K562 (cell line): ENCODE measurements around the gene NOL4L. TPM values are rescaled to one million over a fixed set of nuclear protein-coding genes. Genes with fewer than 3 reads are reported as not detected.
A peak's percentile ranks its signal among the peaks of the same experiment; 100 is the strongest.

Experiments
- ATAC-seq: fragments of 200-7000 bp; cut with Tn5 transposase; 3 replicates; pipeline ENCODE4 v1.9.1; 2020; ENCODE audit warnings: moderate library complexity
- BruUV-seq: library from RNA; stranded (reverse); fragments of 400-500 nt; replicated peaks from 2 replicates; lab custom pipeline; 2021; lab: Mats Ljungman, UMichigan
- CTCF ChIA-PET: fragments of 300-600 bp; formaldehyde crosslinking; extraction: SDS; loops from one replicate; lab custom pipeline; 2021; ENCODE audit warnings: low intra/inter-chr PET ratio; lab: Yijun Ruan, JAX
- POLR2A ChIA-PET: fragments of 300-600, 350-650 bp; sonication (Branson Sonifier 250); formaldehyde crosslinking; extraction: SDS; loops from one replicate; lab custom pipeline; 2021; ENCODE audit warnings: antibody characterized with exemption, inconsistent platforms; lab: Yijun Ruan, JAX
- DNase-seq, 4 experiments: peaks; one replicate each; pipeline versions ENCODE4 v3.0.0 to v3.0.0-alpha.2; 2011 to 2018; ENCODE audit warnings: low spot score in 3 of 4, mixed read lengths in 3 of 4; ENCODE audit errors: extremely low read depth in 1 of 4
- FAIRE-seq: peaks from 2 replicates; lab custom pipeline; 2011; peaks lifted over from hg19 to GRCh38; lab: Jason Lieb, UNC
- H2AFZ ChIP-seq: 2 replicates; pipeline ENCODE4 v1.6.0; 2011; ENCODE audit warnings: low read depth, low read length, control low read depth, inconsistent platforms
- H3K27ac ChIP-seq: fragments of 200-600 bp; 3 replicates; pipeline ENCODE4 v1.8.0; 2011; ENCODE audit warnings: low read depth, mild to moderate bottlenecking, control low read depth, inconsistent platforms, low read length, moderate library complexity, mixed read lengths; ENCODE audit errors: extremely low read depth
- H3K27me3 ChIP-seq, 2 experiments: fragments of 300-600 bp in 1 of 2; 2 replicates in 1 of 2; 3 replicates in 1 of 2; pipeline versions ENCODE4 v1.6.0 to v1.8.0; 2011; ENCODE audit warnings: inconsistent platforms in 2 of 2, low read length in 2 of 2, mild to moderate bottlenecking in 1 of 2, mixed read lengths in 1 of 2, moderate library complexity in 1 of 2; ENCODE audit not compliant: control insufficient read depth in 2 of 2, insufficient read depth in 2 of 2
- H3K36me3 ChIP-seq: fragments of 300-600 bp; 3 replicates; pipeline ENCODE4 v1.8.0; 2011; ENCODE audit warnings: mild to moderate bottlenecking, low read length, inconsistent platforms; ENCODE audit not compliant: control insufficient read depth, insufficient read depth
- H3K4me1 ChIP-seq, 2 experiments: fragments of 200-600 bp in 1 of 2; replicated peaks in 1 of 2; 2 replicates in 1 of 2; 3 replicates in 1 of 2; pipeline versions ENCODE4 v1.5.1 to v1.8.0; 2011; ENCODE audit warnings: inconsistent platforms in 2 of 2, low read length in 2 of 2, mild to moderate bottlenecking in 1 of 2, mixed read lengths in 1 of 2, moderate library complexity in 1 of 2; ENCODE audit not compliant: control insufficient read depth in 2 of 2, insufficient read depth in 2 of 2
- H3K4me2 ChIP-seq: 2 replicates; pipeline ENCODE4 v1.6.1; 2011; ENCODE audit warnings: low read length, control low read depth, inconsistent platforms, mixed read lengths; ENCODE audit not compliant: insufficient read depth
- H3K4me3 ChIP-seq: fragments of 200-600 bp; sonication (generic), shearing (Covaris generic); 2 replicates; pipeline ENCODE4 v1.5.1; 2016; ENCODE audit warnings: control low read depth, inconsistent platforms
- H3K79me2 ChIP-seq: fragments of 200-600 bp; 3 replicates; pipeline ENCODE4 v1.8.0; 2011; ENCODE audit warnings: low read length, inconsistent platforms; ENCODE audit not compliant: control insufficient read depth, insufficient read depth
- H3K9ac ChIP-seq, 2 experiments: 2 replicates each; pipeline versions ENCODE4 v1.6.0 to v1.6.1; 2011; ENCODE audit warnings: low read depth in 2 of 2, low read length in 2 of 2, control low read depth in 1 of 2, inconsistent platforms in 1 of 2, mild to moderate bottlenecking in 1 of 2, mixed read lengths in 1 of 2; ENCODE audit not compliant: insufficient read depth in 1 of 2
- H3K9me1 ChIP-seq: one replicate; pipeline ENCODE4 v1.6.0; 2011; ENCODE audit warnings: inconsistent platforms, mild to moderate bottlenecking, low read length, moderate library complexity; ENCODE audit not compliant: control insufficient read depth, insufficient read depth
- H3K9me3 ChIP-seq: replicated peaks from 2 replicates; pipeline ENCODE4 v1.5.1; 2011; ENCODE audit warnings: low read depth, low read length, inconsistent platforms; ENCODE audit not compliant: control insufficient read depth, insufficient read depth
- H4K20me1 ChIP-seq: replicated peaks from 2 replicates; pipeline ENCODE4 v1.6.1; 2011; ENCODE audit warnings: low read length, inconsistent platforms, mixed read lengths; ENCODE audit not compliant: control insufficient read depth, insufficient read depth
- BHLHE40 ChIP-seq: IDR thresholded peaks from 2 replicates; pipeline ENCODE4 v1.6.1; 2011; ENCODE audit warnings: low read length, improper control_type of control experiment
- POLR2G ChIP-seq: fragments of 200-400 bp; formaldehyde crosslinking; IDR thresholded peaks from 2 replicates; pipeline ENCODE4 v1.6.1; 2017; ENCODE audit warnings: low read depth, mild to moderate bottlenecking, antibody characterized with exemption, low read length, moderate library complexity
- ZBTB33 ChIP-seq: sonication (generic); formaldehyde crosslinking; IDR thresholded peaks from 2 replicates; pipeline ENCODE4 v1.8.1; 2023; ENCODE audit warnings: mild to moderate bottlenecking, missing genetic modification reagents
- WGBS: fragments of 100-300 bp; shearing (Covaris generic); methylation state at CpG from one replicate; pipeline ENCODE4 v1.1.6; 2016; ENCODE audit warnings: low coverage, mixed read lengths; ENCODE audit not compliant: insufficient coverage; ENCODE audit errors: missing lambda C conversion rate; 5-methylcytosine and 5-hydroxymethylcytosine counted together
- in situ Hi-C: fragments of 300-500 bp; cut with MboI; formaldehyde crosslinking; loops from 4 replicates; pipeline ENCODE4 v1.15.0; 2018; ENCODE audit warnings: inconsistent platforms, mixed read lengths
- intact Hi-C: fragments of 100-400 bp; cut with micrococcal nuclease; formaldehyde crosslinking; loops from 2 replicates; pipeline ENCODE4 v1.14.2; 2022
- polyA plus RNA-seq, 8 experiments: library from polyadenylated mRNA; depleted of rRNA in 4 of 8; stranded (reverse) in 5 of 8; unstranded in 3 of 8; fragments of >200 nt; fragmentation: Nextera tagmentation in 2 of 8; fragmentation: Illumina TruSeq in 1 of 8; extraction: Ambion mirVana in 2 of 8; extraction: Trizol in 1 of 8; gene quantifications; 2 replicates each; pipeline versions ENCODE4 v1.2.1 to v1.2.3, GENCODE V29; 2011 to 2014; ENCODE audit warnings: inconsistent platforms in 1 of 8, missing spikeins in 1 of 8
- total RNA-seq, 7 experiments: library from RNA; depleted of rRNA in 6 of 7; stranded (reverse); fragments of >200 nt in 6 of 7; fragmentation: Illumina TruSeq in 2 of 7; extraction: Trizol in 2 of 7; gene quantifications; 2 replicates each; pipeline versions ENCODE4 v1.2.1 to v1.2.3, GENCODE V29; 2011 to 2021; ENCODE audit warnings: low replicate concordance in 1 of 7

The NOL4L gene
- total and polyA plus RNA-seq, 9 of the 15 experiments (the other 6 are each of a cell fraction or from before 2014, with no cell fraction given): 5.1 to 36.2 (median 13.6) TPM

- in situ Hi-C loops: no loop called here
Measured at GRCh38 chr20:32619586-32619985, 34.5 kb upstream of the NOL4L start.

More at GRCh38 chr20:32619586-32619985, 34.5 kb upstream of the NOL4L start:
- no peak overlapping the region for H3K27ac ChIP-seq
- no peak for DNase-seq
- peaks cover 51% of the 10 kb centered on the region; the same call in 2 of the 3 replicates for H3K36me3 ChIP-seq
- 51% methylated on average over 8 of the region's 8 CpGs for WGBS
- peaks cover 7% of the 10 kb centered on the region; the same call in 1 of the 2 replicates for H4K20me1 ChIP-seq
- H3K9me1 ChIP-seq: peaks cover 8% of the 10 kb centered on the region
- POLR2A ChIA-PET: interaction anchor here (0.7 kb wide), 1 partner anchor 37 kb away, joined by 4 read pairs; no protein-coding TSS in a partner anchor
- H2AFZ ChIP-seq: no peak overlapping the region
- intact Hi-C loops: no loop called here
- ATAC-seq: no peak
- TF ChIP-seq POLR2G (peak; percentile 40; the same call in 1 of the 2 replicates), ZBTB33 (CRISPR knock-in tag) (peak; percentile 53), BHLHE40 (no peak)
- H3K9ac ChIP-seq: peak overlapping the region in 1 of 2 experiments; percentile 78; a peak in 1 of 4 replicates
- no peaks in the 10 kb centered on the region for H3K9me3 ChIP-seq
- no peak overlapping the region for H3K4me2 ChIP-seq
- CTCF ChIA-PET: no interaction called here
- no peaks in the 10 kb centered on the region for H3K27me3 ChIP-seq
- peaks cover 21 to 45% of the 10 kb centered on the region in 2 experiments for H3K4me1 ChIP-seq
- no peak for FAIRE-seq
- peaks cover 22% of the 10 kb centered on the region for H3K79me2 ChIP-seq
- no TSS peak for BruUV-seq
- no peak overlapping the region for H3K4me3 ChIP-seq
